Measurements from ENCODE around the gene BAZ1B.

BAZ1B gene

DNA sequence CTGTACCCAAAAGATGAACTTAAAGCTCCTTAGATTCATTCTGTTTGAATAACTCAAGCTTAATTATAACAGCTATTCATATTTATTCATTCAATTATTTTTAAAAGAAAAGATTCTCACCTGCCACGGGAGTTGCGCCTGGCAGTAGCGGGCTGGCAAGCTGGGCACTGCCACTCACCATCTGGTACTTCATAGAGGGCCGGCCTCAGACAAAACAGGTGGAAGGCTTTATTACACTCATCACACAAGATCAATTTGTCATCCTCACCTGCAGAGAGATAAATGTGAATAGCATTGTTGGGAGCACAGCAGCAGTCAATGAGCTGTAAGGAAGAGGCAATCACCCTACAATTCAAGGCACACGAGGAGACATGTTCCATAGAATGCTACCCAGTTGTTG, 72.7 kb downstream of the BAZ1B start:
- Histone ChIP-seq H2AFZ (ENCODE audit: low read depth, low read length) (no peak overlapping the region), H3K36me3 (ENCODE audit: insufficient read depth, low read length) (peaks cover 96% of the 10 kb centered on the region), H3K4me3 (ENCODE audit: low read depth in 1 of 2, low read length in 2 of 2) (no peak overlapping the region), H3K27ac (ENCODE audit: low read length) (no peak overlapping the region), H3K27me3 (ENCODE audit: insufficient read depth, low read length, poor library complexity) (no peaks in the 10 kb centered on the region), H3K4me1 (ENCODE audit: insufficient read depth, low read length) (no peaks in the 10 kb centered on the region), H3K79me2 (ENCODE audit: insufficient read depth, low read length) (peaks cover 20% of the 10 kb centered on the region), H3K9ac (ENCODE audit: low read depth, low read length) (no peak overlapping the region), H3K4me2 (ENCODE audit: insufficient read depth, low read length) (no peak overlapping the region), H3K9me3 (ENCODE audit: insufficient read depth, low read length, severe bottlenecking) (no peaks in the 10 kb centered on the region), H4K20me1 (ENCODE audit: insufficient read depth, low read length) (peaks cover 62% of the 10 kb centered on the region)
- ATAC-seq (ENCODE audit: insufficient read depth, low read depth) (no peak), DNase-seq (no peak)
- no peak for TF ChIP-seq EZH2 (IDR thresholded peaks at IDR 0.05; ENCODE audit: borderline replicate concordance, low read depth, low read length, severe bottlenecking)
- TF ChIP-seq, protein P1, sequence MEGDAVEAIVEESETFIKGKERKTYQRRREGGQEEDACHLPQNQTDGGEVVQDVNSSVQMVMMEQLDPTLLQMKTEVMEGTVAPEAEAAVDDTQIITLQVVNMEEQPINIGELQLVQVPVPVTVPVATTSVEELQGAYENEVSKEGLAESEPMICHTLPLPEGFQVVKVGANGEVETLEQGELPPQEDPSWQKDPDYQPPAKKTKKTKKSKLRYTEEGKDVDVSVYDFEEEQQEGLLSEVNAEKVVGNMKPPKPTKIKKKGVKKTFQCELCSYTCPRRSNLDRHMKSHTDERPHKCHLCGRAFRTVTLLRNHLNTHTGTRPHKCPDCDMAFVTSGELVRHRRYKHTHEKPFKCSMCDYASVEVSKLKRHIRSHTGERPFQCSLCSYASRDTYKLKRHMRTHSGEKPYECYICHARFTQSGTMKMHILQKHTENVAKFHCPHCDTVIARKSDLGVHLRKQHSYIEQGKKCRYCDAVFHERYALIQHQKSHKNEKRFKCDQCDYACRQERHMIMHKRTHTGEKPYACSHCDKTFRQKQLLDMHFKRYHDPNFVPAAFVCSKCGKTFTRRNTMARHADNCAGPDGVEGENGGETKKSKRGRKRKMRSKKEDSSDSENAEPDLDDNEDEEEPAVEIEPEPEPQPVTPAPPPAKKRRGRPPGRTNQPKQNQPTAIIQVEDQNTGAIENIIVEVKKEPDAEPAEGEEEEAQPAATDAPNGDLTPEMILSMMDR (IDR thresholded peaks at IDR 0.05; ENCODE audit: borderline replicate concordance, extremely low read depth, low read length, poor library complexity, severe bottlenecking), result no peak

DNA sequence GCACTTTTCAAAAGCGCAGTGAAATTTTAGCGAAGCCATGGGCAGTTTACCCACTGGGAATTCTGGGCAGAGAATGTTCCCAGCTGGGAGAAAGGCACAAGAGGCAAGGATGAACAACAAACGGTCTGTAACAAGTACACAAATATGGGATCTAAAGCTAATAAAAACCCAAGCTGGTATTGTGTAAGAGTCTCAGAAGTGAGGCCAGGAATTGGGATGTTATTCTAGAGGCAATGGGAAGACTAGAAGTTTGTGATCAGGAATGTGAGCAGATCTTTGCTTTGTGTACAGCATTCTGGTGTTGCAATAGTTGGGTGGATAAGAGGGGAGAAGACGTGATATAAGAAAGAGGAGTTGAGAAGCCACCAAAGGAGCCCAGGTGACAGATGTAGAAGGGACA, 73.5 kb downstream of the BAZ1B start:
- H2AFZ ChIP-seq (ENCODE audit: low read depth, low read length), result no peak overlapping the region

DNA sequence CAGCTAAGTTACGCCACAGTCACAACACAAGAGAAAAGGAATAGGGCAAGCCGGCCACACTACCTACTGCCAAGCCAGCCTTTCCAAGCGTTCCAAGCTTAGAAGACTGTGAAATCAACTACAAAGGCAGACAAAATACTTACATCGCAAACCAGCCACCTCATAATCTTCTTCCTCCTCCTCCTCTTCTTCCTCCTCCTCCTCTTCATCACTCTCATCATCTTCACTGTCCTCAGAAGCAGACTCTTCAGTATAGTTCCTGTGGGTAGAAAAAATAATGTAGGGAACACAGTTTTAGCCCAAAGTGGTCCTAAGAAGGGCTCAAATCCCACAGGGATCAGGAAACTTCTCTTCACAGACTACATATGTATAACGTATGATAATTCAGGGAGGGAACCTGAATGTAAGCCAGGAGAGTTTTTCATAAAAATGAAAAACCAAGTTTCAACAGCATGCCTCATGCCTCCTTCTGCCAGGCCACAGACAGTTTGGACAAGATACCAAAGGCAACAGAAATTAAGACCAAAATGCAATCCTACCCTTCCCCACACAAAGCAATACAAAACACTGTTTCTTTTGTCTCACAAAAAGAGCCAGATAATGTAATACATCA, 74.9 kb downstream of the BAZ1B start:
- DNase-seq (no peak), ATAC-seq (ENCODE audit: insufficient read depth, low read depth) (no peak)
- no peaks in the 10 kb centered on the region for H3K4me1 ChIP-seq (ENCODE audit: insufficient read depth, low read length)
- H3K4me3 ChIP-seq (ENCODE audit: low read depth in 1 of 2, low read length in 2 of 2), result no peak overlapping the region
- TF ChIP-seq, protein P1 (IDR thresholded peaks at IDR 0.05; ENCODE audit: borderline replicate concordance, extremely low read depth, low read length, poor library complexity, severe bottlenecking), result no peak
- no peak for TF ChIP-seq EZH2 (IDR thresholded peaks at IDR 0.05; ENCODE audit: borderline replicate concordance, low read depth, low read length, severe bottlenecking)
- H3K9ac ChIP-seq (ENCODE audit: low read depth, low read length), result no peak overlapping the region
- no peaks in the 10 kb centered on the region for H3K27me3 ChIP-seq (ENCODE audit: insufficient read depth, low read length, poor library complexity)
- no peak overlapping the region for H3K4me2 ChIP-seq (ENCODE audit: insufficient read depth, low read length)
- H3K27ac ChIP-seq (ENCODE audit: low read length), result no peak overlapping the region
- no peaks in the 10 kb centered on the region for H3K9me3 ChIP-seq (ENCODE audit: insufficient read depth, low read length, severe bottlenecking)
- H3K79me2 ChIP-seq (ENCODE audit: insufficient read depth, low read length), result peaks cover 15% of the 10 kb centered on the region; the same call in 1 of the 2 replicates
- H3K36me3 ChIP-seq (ENCODE audit: insufficient read depth, low read length), result peaks cover 98% of the 10 kb centered on the region
- H4K20me1 ChIP-seq (ENCODE audit: insufficient read depth, low read length), result peaks cover 60% of the 10 kb centered on the region
- H2AFZ ChIP-seq (ENCODE audit: low read depth, low read length), result no peak overlapping the region

More for the DNA sequence above, 73.5 kb downstream of the BAZ1B start:
- DNase-seq (no peak), ATAC-seq (ENCODE audit: insufficient read depth, low read depth) (no peak)
- no peaks in the 10 kb centered on the region for H3K27me3 ChIP-seq (ENCODE audit: insufficient read depth, low read length, poor library complexity)
- H3K27ac ChIP-seq (ENCODE audit: low read length), result no peak overlapping the region
- H3K9me3 ChIP-seq (ENCODE audit: insufficient read depth, low read length, severe bottlenecking), result no peaks in the 10 kb centered on the region
- H3K36me3 ChIP-seq (ENCODE audit: insufficient read depth, low read length), result peaks cover 97% of the 10 kb centered on the region
- H4K20me1 ChIP-seq (ENCODE audit: insufficient read depth, low read length), result peaks cover 60% of the 10 kb centered on the region
- peaks cover 19% of the 10 kb centered on the region for H3K79me2 ChIP-seq (ENCODE audit: insufficient read depth, low read length)
- no peak overlapping the region for H3K4me2 ChIP-seq (ENCODE audit: insufficient read depth, low read length)
- no peak overlapping the region for H3K4me3 ChIP-seq (ENCODE audit: low read depth in 1 of 2, low read length in 2 of 2)
- TF ChIP-seq, protein P1 (IDR thresholded peaks at IDR 0.05; ENCODE audit: borderline replicate concordance, extremely low read depth, low read length, poor library complexity, severe bottlenecking), result no peak
- TF ChIP-seq EZH2 (IDR thresholded peaks at IDR 0.05; ENCODE audit: borderline replicate concordance, low read depth, low read length, severe bottlenecking), result no peak
- no peak overlapping the region for H3K9ac ChIP-seq (ENCODE audit: low read depth, low read length)
- no peaks in the 10 kb centered on the region for H3K4me1 ChIP-seq (ENCODE audit: insufficient read depth, low read length)
